Activated T-helper 9 cell treated with anti-CD3 and anti-CD28 coated beads, Interleukin-2, amount 50 U/mL, for 16 hours (primary cell): ENCODE results near the gene SIK2.
A peak's percentile ranks its signal among the peaks of the same experiment; 100 is the strongest.
"Not testable (repeated sequence)": the region's sequence is repeated elsewhere in the genome, so short reads cannot be mapped to it uniquely, and the experiment has no call there.

Source experiments
- DNase-seq: peaks from one replicate; pipeline ENCODE4 v3.0.0-alpha.2; 2020; ENCODE audit warnings: low read depth

SIK2 gene

DNA sequence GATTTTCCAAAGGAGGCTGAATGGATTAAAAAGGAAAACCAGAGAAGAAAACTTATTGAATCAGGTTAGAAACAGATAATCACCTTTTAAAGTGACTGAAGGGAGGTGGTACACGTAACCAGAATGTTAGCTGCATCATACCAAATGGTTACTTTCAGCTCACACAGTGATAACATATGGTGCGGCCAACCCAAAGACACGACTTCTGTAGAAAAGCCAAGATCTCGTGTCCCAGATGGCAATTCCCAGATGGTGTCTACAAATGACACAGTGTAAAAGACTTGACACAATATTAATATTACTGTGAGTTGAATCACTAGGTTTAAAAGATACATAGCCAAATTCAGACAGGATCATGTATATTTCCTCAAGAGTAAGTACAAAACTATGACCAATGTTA, 158.8 kb downstream of the SIK2 start:
- DNase-seq = no peak

DNA sequence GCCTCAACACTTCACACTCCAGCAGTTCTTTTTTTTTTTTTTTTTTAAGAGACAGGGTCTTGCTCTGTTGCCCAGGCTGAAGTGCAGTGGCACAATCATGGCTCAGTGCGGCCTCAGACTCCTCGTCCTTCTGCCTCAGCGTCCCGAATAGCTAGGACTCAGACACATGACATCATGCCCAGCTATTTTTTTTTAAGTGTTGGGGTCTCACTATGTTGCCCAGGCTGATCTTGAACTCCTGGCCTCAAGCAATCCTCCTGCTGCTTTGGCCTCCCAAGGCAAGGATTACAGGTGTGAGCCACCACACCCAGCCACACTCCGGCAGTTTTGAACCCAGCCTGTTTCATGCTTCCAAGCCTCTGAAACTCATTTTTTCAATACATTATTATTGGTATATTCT, 160.3 kb downstream of the SIK2 start:
- no peak for DNase-seq

DNA sequence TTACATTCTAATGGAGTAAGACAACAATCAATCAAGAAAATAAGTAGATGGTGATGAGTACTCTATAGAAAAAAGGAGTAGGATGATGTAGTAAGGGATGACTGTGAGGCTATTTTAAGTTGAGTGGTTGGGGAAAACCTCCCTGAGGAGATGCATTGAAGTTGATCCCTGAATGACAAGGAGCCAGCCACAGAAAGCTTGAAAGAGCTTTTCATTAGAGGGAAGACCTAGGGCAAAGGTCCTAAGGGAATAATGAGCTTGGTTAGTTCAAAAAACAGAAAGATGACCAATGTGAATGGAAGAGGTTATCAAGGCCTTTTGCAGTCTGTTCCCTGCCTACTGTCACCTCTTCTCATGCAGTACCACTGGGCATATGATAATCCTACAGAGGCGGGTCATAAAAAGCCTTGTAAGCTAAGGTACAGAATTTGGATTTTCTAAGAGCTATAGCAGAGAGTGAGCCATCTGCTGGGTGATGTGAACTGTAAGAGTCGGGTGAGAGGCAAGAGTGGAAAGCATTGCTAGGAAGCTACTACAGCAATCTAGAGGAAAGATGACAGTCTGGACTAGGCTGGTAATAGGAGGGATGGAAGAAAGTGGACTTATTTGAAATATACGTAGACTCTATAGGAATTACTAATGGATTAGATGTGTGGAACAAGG, 160.9 kb downstream of the SIK2 start:
- no peak for DNase-seq

DNA sequence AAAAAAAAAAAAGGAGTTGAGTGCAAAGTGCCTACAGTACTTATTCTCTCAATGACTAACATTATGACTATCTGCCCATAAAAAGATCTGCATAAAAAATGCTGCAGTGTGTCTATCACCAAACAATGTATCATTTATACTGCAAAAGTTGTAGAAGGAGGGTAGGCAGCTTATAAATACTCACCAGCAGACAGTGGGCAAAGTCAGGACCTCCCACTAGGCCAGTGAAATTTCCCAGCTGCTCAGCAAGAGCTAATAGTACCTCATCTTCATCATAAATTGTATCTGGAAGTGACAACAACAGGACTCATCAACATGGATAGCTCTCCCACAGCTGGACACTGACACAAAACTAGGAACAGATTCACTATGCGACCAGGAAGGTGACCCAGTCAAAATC, 162.4 kb downstream of the SIK2 start:
- DNase-seq = no peak

DNA sequence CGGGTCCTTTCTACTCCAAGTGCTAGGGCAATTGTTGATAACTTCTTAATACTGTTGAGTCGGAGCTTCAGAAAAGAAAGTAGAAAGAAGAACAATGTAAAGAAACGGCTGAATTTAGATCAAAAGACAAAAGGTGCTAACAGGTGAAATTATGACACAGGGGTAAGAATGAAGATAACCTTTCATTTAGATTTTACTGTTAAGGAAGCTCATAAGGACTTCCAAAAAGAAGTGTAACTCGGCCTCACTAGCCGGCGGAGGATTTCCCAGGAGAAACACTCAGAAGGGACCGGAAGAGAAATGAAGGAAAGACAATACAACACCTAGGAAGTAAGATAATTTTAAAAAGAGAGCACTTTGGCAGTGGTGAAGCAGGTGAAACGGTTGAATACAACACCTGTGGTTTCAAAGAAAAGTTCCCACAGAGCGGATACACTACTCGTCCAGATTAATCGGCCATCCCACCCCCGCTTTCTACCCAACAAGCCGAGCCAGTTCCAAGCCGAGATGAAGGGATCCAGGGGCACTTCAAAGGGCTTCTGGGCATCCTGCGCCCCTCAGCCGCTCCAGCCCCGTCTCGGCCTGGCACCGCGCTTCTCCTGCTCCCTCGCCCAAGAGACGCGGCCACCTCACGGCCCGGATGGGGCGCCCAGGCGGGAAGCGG, 163.2 kb downstream of the SIK2 start:
- no peak for DNase-seq

DNA sequence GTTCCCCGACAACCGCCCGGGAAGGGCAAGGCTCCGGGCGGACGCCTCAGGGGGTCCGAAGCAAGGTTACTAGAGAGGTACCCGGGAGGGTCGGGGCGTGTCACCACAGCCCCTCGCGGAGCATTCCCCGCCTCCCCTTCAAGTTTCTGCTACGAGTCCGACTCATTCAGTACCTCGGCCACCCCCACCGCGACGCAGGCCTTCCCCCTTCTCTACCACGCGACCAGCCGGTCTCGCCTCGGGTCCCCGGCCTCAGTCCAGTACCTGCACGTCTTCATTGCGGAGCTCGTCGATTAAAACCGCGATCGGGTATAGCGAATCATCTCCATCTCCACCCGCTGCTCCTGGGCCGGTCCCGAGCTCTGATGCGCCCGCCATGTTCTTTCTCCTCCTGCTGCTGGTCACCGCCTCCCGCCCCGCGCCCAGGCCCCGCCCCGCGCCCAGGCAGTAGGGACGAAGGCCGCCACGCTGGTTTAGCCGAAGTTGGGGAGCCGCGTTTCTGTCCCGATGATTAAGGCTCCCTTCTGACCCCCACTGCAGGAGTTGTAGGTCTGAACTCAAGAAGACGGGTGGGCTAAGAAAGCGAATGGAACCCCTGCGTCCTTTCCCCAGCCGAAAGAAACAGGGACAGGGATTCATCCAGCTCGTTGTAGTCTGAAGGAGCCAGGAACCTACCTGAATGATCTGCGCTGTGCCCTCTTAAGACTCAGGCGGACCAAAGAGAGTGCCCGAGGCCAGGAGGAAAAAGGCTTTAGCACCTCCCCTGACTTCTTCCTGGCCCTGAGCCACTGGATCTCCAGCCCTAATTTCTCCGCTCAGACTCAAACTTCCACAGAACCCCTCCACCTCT, 164.0 kb downstream of the SIK2 start, which contains the start of gene PPP2R1B:
Gene PPP2R1B (minus strand): TSS at position 406 of the 850 bp plus-strand sequence. CDS start 28 bp downstream, at position 378.
- peak; percentile 63 for DNase-seq

DNA sequence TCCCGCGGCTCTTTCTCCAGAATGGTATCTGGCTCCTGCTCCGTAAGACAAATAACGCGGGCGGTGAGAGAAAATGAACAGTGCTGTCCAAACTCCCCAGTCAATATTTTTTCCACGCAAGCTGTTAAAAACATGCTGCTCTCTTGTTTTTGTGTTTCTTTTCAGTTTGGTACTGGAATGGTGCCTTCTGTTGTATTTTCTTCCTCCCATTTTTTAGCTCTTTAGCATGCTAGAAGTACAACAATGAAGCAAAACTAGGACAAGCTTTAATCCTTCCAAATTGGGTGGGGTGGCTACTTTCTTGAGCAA, 164.5 kb downstream of the SIK2 start:
- no peak for DNase-seq

DNA sequence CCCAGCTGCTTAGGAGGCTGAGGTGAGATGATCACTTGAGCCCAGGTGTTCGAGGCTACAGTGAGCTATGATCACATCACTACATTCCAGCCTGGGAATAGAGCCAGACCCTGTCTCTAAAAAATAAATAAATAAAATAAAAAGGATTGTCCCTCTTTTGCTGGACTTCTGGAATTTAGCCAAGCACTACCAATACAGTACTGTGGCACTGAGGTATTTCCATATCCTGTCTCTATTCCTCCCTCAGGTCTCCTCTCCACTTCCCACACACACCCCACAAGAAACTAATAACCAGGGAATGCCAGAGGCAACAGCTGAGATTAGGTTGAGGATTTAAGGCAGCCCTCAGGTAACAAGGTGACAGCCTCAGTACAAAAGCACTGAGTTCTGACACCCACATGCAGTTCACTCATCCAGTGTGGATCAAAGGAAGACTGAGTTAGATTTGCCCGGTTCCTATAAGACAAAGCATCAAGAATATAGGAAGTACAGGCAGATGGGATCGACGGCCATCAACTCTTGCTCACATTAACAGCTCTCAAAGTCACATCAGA, 168.4 kb downstream of the SIK2 start:
- no peak for DNase-seq

DNA sequence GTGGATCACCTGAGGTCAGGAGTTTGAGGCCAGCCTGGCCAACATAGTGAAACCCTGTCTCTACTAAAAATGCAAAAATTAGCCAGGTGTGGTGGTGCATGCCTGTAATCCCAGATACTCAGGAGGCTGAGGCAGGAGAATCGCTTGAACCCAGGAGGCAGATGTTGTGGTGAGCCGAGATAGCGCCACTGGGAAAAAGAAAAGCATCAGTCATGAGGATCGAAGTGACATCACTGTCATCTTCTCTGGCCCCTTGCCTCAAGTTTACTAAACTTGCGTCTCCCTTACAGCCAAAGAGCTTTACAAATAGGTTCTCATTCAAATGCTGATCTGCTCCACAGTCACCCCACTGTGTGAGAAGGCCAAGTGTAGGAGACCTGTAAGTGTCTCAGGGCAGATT, 169.0 kb downstream of the SIK2 start:
- not testable (repeated sequence) for DNase-seq

DNA sequence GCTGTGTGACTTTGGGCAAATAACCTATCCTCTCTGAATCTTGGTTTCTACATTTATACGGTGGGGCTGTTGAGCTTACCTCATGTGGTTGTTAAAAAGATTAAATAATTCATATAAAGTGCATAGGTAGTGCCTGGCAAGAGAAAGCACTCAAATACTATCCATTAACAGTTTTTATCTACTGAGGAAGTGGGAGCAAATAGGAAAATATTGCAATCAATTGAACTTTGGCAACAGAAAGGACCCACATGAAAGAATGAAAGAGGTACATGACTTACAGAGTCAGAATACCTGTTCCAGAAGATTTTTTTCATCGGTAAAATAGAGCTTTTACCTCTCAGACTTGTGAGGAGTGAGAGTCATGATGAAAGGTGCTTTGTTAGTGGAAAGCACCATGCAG, 170.3 kb downstream of the SIK2 start:
- DNase-seq = no peak

DNA sequence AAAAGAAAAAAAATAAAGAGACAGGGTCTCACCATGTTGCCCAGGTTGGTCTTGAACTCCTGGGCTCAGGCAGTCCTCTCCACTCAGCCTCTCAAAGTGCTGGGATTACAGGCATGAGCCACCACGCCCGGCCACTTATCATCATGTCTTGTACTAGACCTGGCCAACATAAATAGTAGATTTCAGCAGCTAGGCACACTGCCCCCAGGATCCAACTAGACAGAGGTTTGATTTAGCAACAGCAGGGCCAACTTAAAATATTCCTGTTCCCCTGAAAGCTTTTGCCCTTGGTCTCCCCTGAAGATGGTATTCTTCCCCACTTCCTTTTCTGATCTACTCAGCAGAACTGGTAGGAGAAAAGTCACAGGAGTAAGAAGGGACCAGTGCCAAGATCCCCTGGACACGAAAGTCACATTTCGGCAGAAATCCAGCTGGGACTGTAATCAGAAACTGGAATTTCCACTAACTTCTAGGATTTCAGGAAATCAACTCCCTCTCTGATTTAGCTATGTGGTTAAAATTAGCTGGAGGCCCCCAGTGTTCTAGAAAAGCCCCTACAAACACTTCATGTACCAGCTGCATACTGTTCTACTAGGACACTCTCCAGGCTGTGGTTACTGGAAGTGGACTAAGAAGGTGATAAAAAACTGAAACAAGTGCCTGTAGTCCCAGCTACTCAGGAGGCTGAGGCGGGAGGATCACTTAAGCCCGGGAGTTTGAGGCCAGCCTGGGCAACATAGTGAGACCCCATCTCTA, 172.9 kb downstream of the SIK2 start:
- DNase-seq = no peak

DNA sequence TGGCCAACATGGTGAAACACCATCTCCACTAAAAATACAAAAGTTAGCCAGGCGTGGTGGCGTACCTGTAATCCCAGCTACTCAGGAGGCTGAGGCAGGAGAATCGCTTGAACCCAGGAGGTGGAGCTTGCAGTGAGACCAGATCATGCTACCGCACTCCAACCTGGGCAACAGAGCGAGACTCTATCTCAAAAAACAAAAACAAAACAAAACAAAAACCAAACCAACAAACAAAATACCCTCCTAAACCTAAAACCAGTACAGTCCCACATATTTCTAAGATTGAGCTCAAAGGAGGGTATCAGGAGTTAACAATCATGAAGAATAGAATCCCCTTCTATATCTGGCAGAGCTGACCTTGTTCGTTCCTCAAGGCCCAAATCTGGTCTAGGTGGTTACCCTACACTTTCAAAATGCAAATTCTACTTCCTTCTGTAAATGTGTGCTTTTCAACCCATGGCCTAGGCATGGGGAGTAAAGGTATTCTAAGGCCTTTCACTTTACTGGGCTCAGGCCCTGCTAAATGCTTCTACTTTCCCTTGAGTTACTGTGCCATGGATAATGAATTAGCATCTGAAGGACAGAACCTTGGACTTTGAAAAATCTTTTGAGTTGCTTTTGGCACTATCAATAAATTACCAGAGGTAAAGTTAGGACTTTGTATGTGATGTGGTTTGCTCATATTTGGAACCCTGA, 174.3 kb downstream of the SIK2 start:
- no peak for DNase-seq

DNA sequence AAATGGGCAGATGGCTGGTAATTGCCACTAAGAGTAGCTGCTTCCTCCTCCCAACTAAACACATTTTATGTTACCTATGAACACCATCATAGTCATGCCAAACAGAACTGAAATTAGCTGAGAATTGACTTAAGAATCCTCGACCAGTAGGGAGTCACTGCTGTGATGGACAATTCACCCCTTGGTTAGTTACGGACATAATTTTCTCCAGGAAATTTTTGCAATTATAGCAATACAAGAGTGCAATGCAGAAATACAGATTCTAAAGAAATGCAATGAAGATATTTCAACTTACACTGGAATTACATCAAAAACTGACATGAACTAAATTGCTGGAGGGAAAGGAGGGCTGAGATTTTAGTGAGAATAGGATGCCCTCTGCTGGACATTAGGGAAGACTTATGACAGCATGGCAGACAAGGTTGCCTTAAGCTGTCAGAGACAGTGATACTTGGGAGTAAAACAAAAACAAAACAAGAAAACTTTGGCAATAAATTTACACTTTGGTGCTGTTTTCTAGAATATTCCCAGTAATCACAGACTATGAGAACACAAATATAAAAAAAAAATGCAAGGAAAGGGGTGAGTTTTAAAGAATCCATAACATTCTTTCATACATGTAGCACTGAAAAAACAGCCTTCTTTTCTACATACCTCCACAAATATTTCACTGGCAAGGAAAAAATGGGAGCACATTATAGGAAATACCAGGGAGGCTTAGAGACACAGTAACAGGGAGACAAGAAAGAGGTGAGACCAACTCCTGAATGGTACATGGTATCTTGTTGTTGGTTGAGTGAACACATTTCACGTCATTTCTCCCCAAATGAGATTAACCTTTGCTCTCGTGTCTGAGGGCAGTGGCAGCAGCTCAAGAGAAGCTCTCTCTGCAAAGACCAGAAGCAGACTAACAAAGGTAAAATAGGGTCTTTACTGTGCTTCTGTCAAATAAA, 175.1 kb downstream of the SIK2 start:
- no peak for DNase-seq

DNA sequence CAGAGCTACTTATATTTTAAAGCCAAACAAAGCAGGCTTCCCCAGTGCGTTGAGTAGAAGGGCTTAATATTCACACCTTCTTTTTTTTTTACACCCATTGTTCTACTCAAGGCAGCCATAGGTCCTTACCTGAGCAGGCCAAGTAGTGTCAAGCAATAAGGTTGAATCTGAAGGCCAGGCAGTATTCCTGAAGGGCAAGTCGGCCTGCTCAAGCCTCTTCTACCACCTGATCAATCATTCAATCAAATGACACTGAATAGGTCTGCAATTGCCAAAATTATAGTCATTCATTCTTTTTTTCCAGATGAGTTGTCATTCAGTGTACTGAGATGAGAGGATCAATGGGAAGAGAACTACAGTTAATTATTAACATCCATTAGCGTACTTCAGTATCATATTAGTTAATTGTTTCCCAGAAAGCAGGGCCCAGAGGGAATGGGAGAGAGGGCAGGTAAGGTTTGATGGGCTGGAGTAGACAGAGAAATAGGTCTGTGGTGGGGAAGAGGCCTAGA, 175.9 kb downstream of the SIK2 start:
- DNase-seq = no peak

DNA sequence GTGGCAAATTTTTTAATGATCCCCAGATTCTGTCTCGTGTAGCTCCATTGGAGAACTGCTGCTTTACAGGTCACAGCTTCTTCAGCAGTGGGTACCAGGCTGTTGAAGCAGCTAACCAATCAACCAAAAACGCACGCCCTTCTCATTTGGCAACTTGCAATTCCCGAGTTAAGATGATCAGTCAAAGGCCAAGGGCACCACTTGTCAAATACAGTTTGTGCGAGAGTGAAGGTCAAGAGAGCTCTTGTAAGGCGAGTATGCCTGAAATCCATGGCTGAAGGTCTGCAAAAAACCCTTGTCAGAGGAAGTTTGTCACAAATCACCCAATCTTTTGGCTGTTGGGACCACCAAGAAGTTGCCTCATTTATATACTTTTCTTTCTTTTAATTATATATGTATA, 176.9 kb downstream of the SIK2 start:
- DNase-seq = no peak
